Endothelial cell of umbilical vein (primary cell): Measurements from ENCODE around the gene PITPNM3. TPM values are rescaled to one million over a fixed set of nuclear protein-coding genes. Genes with fewer than 3 reads are reported as not detected.

Experiments
- BruUV-seq: library from RNA; stranded (reverse); fragments of 400-500 nt; replicated peaks from 2 replicates; lab custom pipeline; 2021; lab: Mats Ljungman, UMichigan
- CTCF ChIA-PET: fragments of 300-600, 350-600 bp; sonication (Branson Sonifier 250); formaldehyde crosslinking; loops from one replicate; lab custom pipeline; 2021; ENCODE audit warnings: antibody characterized with exemption, inconsistent platforms; lab: Charles Lee
- POLR2A ChIA-PET: fragments of 300-600, 350-600 bp; sonication (Branson Sonifier 250); formaldehyde crosslinking; loops from one replicate; lab custom pipeline; 2021; ENCODE audit warnings: antibody characterized with exemption, inconsistent platforms; lab: Charles Lee
- DNase-seq: peaks from one replicate; pipeline ENCODE4 v3.0.0-alpha.2; 2011; ENCODE audit warnings: low read depth, low spot score
- FAIRE-seq: peaks from 2 replicates; lab custom pipeline; 2011; peaks lifted over from hg19 to GRCh38; lab: Jason Lieb, UNC
- H2AFZ ChIP-seq: 2 replicates; pipeline ENCODE4 v1.6.0; 2012; ENCODE audit warnings: low read depth, low read length, control low read depth, inconsistent platforms
- H3K27ac ChIP-seq: 2 replicates; pipeline ENCODE4 v1.5.1; 2011; ENCODE audit warnings: low read depth, mild to moderate bottlenecking, control low read depth, low read length, moderate library complexity; ENCODE audit not compliant: insufficient read depth
- H3K27me3 ChIP-seq, 2 experiments: 2 replicates each; pipeline versions ENCODE4 v1.6.0 to v1.6.1; 2011; ENCODE audit warnings: low read length in 2 of 2, mixed read lengths in 1 of 2; ENCODE audit not compliant: control insufficient read depth in 2 of 2, insufficient read depth in 2 of 2
- H3K36me3 ChIP-seq, 2 experiments: 2 replicates in 1 of 2; 3 replicates in 1 of 2; pipeline ENCODE4 v1.5.1; 2011; ENCODE audit warnings: low read length in 2 of 2, mild to moderate bottlenecking in 1 of 2, moderate library complexity in 1 of 2; ENCODE audit not compliant: control insufficient read depth in 2 of 2, insufficient read depth in 2 of 2; ENCODE audit errors: extremely low read depth in 1 of 2
- H3K4me1 ChIP-seq: 3 replicates; pipeline ENCODE4 v1.5.1; 2011; ENCODE audit warnings: mild to moderate bottlenecking, low read length; ENCODE audit not compliant: control insufficient read depth, insufficient read depth; ENCODE audit errors: extremely low read depth
- H3K4me2 ChIP-seq: 2 replicates; pipeline ENCODE4 v1.6.1; 2011; ENCODE audit warnings: low read length, control low read depth, mixed read lengths; ENCODE audit not compliant: insufficient read depth
- H3K4me3 ChIP-seq, 3 experiments: fragments of 200-600 bp in 1 of 3; sonication (generic), shearing (Covaris generic) in 1 of 3; replicated peaks in 1 of 3; 2 replicates each; pipeline ENCODE4 v1.5.1; 2011 to 2016; ENCODE audit warnings: control low read depth in 3 of 3, low read length in 3 of 3, mild to moderate bottlenecking in 2 of 3, inconsistent platforms in 1 of 3, low read depth in 1 of 3, moderate library complexity in 1 of 3; ENCODE audit not compliant: insufficient read depth in 1 of 3
- H3K79me2 ChIP-seq: 2 replicates; pipeline ENCODE4 v1.6.0; 2012; ENCODE audit warnings: low read length, inconsistent platforms; ENCODE audit not compliant: control insufficient read depth, insufficient read depth
- H3K9ac ChIP-seq: replicated peaks from 2 replicates; pipeline ENCODE3; 2011; ENCODE audit warnings: low read length, control low read depth; ENCODE audit not compliant: insufficient read depth; ENCODE audit errors: extremely low read depth
- H3K9me1 ChIP-seq: replicated peaks from 3 replicates; pipeline ENCODE4 v1.6.0; 2011; ENCODE audit warnings: mild to moderate bottlenecking, low read length; ENCODE audit not compliant: control insufficient read depth, insufficient read depth; ENCODE audit errors: extremely low read depth
- H3K9me3 ChIP-seq: replicated peaks from 2 replicates; pipeline ENCODE4 v1.5.1; 2012; ENCODE audit warnings: low read length, inconsistent platforms; ENCODE audit not compliant: control insufficient read depth, insufficient read depth
- H4K20me1 ChIP-seq: replicated peaks from 2 replicates; pipeline ENCODE3; 2011; ENCODE audit warnings: mild to moderate bottlenecking, low read length; ENCODE audit not compliant: control insufficient read depth, insufficient read depth; ENCODE audit errors: extremely low read depth
- EZH2 ChIP-seq: IDR thresholded peaks from 2 replicates; pipeline ENCODE4 v1.6.1; 2012; ENCODE audit warnings: borderline replicate concordance, low read depth, mild to moderate bottlenecking, moderate library complexity, low read length, inconsistent platforms; ENCODE audit not compliant: severe bottlenecking
- FOS ChIP-seq: IDR thresholded peaks from 2 replicates; pipeline ENCODE4 v1.6.1; 2011; ENCODE audit warnings: mild to moderate bottlenecking, low read length, moderate library complexity, borderline replicate concordance; ENCODE audit not compliant: insufficient read depth
- GATA2 ChIP-seq: IDR thresholded peaks from 2 replicates; pipeline ENCODE4 v1.7.0; 2011; ENCODE audit warnings: low read depth, mild to moderate bottlenecking, moderate library complexity, mixed read lengths, low read length; ENCODE audit not compliant: insufficient read length, insufficient read depth
- JUN ChIP-seq: IDR thresholded peaks from 2 replicates; pipeline ENCODE4 v1.6.1; 2011; ENCODE audit warnings: borderline replicate concordance, low read depth; ENCODE audit not compliant: insufficient read length, insufficient read depth
- MAX ChIP-seq: IDR thresholded peaks from 2 replicates; pipeline ENCODE4 v1.6.1; 2011; ENCODE audit not compliant: insufficient read depth, insufficient read length
- MYC ChIP-seq: IDR thresholded peaks from one replicate; pipeline ENCODE4 v1.6.1; 2011; ENCODE audit warnings: mild to moderate bottlenecking, low read depth, low read length
- POLR2A ChIP-seq: IDR thresholded peaks from 2 replicates; pipeline ENCODE4 v1.6.1; 2012; ENCODE audit warnings: low read depth, mild to moderate bottlenecking, control low read depth, low read length
- POLR2AphosphoS5 ChIP-seq: IDR thresholded peaks from 2 replicates; pipeline ENCODE4 v1.6.1; 2012; ENCODE audit warnings: low read depth, mild to moderate bottlenecking, control low read depth, low read length, moderate library complexity; ENCODE audit not compliant: insufficient read depth
- dilution Hi-C: fragments of 300-500 bp; cut with MboI; formaldehyde crosslinking; loops from one replicate; pipeline ENCODE4 v1.15.0; 2019; ENCODE audit warnings: low sequenced_read_pairs; ENCODE audit not compliant: extremely low pct_ligation_motif_present
- intact Hi-C: fragments of 100-400 bp; cut with micrococcal nuclease; formaldehyde crosslinking; loops from one replicate; pipeline ENCODE4 v1.10.0; 2022
- polyA plus RNA-seq, 4 experiments: library from polyadenylated mRNA; depleted of rRNA in 3 of 4; stranded (reverse) in 3 of 4; unstranded in 1 of 4; fragments of >200 nt; gene quantifications; 2 replicates each; pipeline versions ENCODE4 v1.2.1 to v1.2.3, GENCODE V29; 2011 to 2012; ENCODE audit warnings: missing spikeins in 1 of 4
- total RNA-seq: library from RNA; stranded (reverse); gene quantifications from 2 replicates; pipeline ENCODE4 v1.2.3, GENCODE V29; 2021
- TF ChIP-seq, protein P1 (sequence below), 2 donors: IDR thresholded peaks; 1 replicate in 1 of 2; 2 replicates in 1 of 2; pipeline ENCODE4 v1.5.1; 2011; ENCODE audit warnings: low read length in 2 of 2, mild to moderate bottlenecking in 2 of 2, moderate library complexity in 2 of 2, control low read depth in 1 of 2, inconsistent platforms in 1 of 2, low read depth in 1 of 2; ENCODE audit not compliant: insufficient read depth in 1 of 2; ENCODE audit errors: extremely low read depth in 1 of 2

The PITPNM3 gene
- total and polyA plus RNA-seq, 2 donors (not counting 3 experiments of a cell fraction or from before 2014, with no cell fraction given): 1.0 to 1.9 TPM

DNA sequence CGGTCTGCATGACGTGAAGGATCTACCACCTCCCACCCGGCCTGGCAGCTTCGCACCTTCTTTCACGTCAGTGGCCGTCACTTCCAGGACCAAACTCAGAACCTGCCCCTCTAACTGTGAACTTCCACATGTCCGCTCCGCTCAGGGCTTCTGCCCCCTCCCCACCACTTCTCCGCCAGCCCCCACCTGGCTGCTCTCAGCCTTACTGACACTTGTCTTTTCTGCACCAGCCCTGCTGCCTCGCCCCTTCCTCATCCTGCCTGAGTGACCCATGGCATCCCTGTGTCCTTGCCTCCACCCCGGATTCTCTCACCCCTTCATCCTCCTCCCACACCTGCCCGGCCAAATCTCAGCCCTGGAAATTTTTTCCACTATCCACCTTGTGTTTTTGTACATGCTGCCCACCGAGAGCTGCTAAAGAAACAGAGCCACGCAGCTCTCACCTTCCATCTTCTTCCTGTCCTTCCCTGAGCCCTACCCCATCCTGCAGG, 97.8 kb downstream of the PITPNM3 start:
- dilution Hi-C loops (no loop called here), intact Hi-C loops (no loop called here)
- Histone ChIP-seq H3K36me3 (no peaks in the 10 kb centered on the region), H3K9me3 (no peaks in the 10 kb centered on the region), H3K4me2 (no peak overlapping the region), H3K4me3 (no peak overlapping the region), H3K79me2 (no peaks in the 10 kb centered on the region), H3K27ac (no peak overlapping the region), H2AFZ (no peak overlapping the region), H3K9ac (no peak overlapping the region), H3K4me1 (peaks cover 8% of the 10 kb centered on the region), H3K9me1 (no peaks in the 10 kb centered on the region), H4K20me1 (no peaks in the 10 kb centered on the region), H3K27me3 (peaks cover 0 to 3% of the 10 kb centered on the region in 2 experiments)
- CTCF ChIA-PET: no interaction called here
- no TSS peak for BruUV-seq
- no peak for FAIRE-seq
- DNase-seq: no peak
- POLR2A ChIA-PET: no interaction called here
- TF ChIP-seq JUN (no peak), FOS (no peak), EZH2 (no peak), POLR2AphosphoS5 (no peak), MYC (no peak), POLR2A (no peak), MAX (no peak), GATA2 (no peak)
- TF ChIP-seq, protein P1, sequence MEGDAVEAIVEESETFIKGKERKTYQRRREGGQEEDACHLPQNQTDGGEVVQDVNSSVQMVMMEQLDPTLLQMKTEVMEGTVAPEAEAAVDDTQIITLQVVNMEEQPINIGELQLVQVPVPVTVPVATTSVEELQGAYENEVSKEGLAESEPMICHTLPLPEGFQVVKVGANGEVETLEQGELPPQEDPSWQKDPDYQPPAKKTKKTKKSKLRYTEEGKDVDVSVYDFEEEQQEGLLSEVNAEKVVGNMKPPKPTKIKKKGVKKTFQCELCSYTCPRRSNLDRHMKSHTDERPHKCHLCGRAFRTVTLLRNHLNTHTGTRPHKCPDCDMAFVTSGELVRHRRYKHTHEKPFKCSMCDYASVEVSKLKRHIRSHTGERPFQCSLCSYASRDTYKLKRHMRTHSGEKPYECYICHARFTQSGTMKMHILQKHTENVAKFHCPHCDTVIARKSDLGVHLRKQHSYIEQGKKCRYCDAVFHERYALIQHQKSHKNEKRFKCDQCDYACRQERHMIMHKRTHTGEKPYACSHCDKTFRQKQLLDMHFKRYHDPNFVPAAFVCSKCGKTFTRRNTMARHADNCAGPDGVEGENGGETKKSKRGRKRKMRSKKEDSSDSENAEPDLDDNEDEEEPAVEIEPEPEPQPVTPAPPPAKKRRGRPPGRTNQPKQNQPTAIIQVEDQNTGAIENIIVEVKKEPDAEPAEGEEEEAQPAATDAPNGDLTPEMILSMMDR (IDR thresholded peaks at IDR 0.05; ENCODE audit: extremely low read depth in 1 of 2, insufficient read depth in 1 of 2, low read depth in 1 of 2, low read length in 2 of 2): no peak
